H1 (cell line): ENCODE data around the gene MANBA. TPM values are rescaled to one million over a fixed set of nuclear protein-coding genes. Genes with fewer than 3 reads are reported as not detected.

Source experiments
- HDAC6 ChIP-seq: IDR thresholded peaks from one replicate; pipeline ENCODE4 v1.7.1; 2012; ENCODE audit warnings: low read depth, mild to moderate bottlenecking, inconsistent platforms, low read length, moderate library complexity
- polyA plus RNA-seq, 7 experiments: library from polyadenylated mRNA; depleted of rRNA in 3 of 7; stranded (reverse) in 5 of 7; unstranded in 2 of 7; fragments of >200 nt in 5 of 7; fragments of 200-250 nt in 2 of 7; gene quantifications; 1 replicate in 5 of 7; 2 replicates in 1 of 7; 4 replicates in 1 of 7; pipeline versions ENCODE4 v1.2.1 to v1.2.3, GENCODE V29; 2011 to 2013; ENCODE audit warnings: missing spikeins in 2 of 7, mixed read lengths in 2 of 7
- total RNA-seq: library from RNA; stranded (reverse); fragmentation: NEBNext Ultra II Directional; extraction: Animal tissue kit (Norgen Biotek cat#: 25700); gene quantifications from 2 replicates; pipeline ENCODE4 v1.2.1, GENCODE V29; 2021
- TF ChIP-seq, protein P1 (sequence below): IDR thresholded peaks from 2 replicates; pipeline ENCODE4 v1.6.1; 2012; ENCODE audit warnings: low read length, inconsistent platforms

Gene MANBA
- total and polyA plus RNA-seq, 2 of the 8 experiments (the other 6 are each of a cell fraction or from before 2014, with no cell fraction given) = 22.9 to 27.8 TPM

DNA sequence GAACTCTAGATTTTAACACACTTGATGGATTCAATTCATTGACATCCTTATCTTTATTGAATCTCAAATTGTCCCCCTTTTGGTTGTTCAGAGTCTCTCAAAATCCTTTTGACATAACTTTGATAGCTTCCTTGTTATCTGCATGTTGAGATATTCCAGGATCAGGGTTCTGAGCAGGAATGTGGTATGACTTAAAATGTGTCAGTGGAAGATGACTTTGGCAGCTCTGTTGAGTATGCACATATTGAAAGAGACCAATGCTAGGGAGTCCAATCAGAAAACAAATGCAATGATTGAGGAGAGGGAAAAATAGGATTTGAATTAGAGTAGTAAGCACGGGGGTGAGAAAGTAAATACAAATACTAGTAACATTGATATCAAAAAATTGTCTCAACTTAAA, 93.8 kb downstream of the MANBA start (continued):
- no peak for TF ChIP-seq HDAC6
- TF ChIP-seq, protein P1, sequence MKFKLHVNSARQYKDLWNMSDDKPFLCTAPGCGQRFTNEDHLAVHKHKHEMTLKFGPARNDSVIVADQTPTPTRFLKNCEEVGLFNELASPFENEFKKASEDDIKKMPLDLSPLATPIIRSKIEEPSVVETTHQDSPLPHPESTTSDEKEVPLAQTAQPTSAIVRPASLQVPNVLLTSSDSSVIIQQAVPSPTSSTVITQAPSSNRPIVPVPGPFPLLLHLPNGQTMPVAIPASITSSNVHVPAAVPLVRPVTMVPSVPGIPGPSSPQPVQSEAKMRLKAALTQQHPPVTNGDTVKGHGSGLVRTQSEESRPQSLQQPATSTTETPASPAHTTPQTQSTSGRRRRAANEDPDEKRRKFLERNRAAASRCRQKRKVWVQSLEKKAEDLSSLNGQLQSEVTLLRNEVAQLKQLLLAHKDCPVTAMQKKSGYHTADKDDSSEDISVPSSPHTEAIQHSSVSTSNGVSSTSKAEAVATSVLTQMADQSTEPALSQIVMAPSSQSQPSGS = no peak
